GM21529 (cell line): ENCODE results near the gene PDCD7.
"Not testable (repeated sequence)": the region's sequence is repeated elsewhere in the genome, so short reads cannot be mapped to it uniquely, and the experiment has no call there.

Source experiments
- ATAC-seq: cut with Tn5 transposase; IDR thresholded peaks from one replicate; pipeline ENCODE4 v1.9.1; 2021; ENCODE audit not compliant: unreplicated experiment

Gene PDCD7

DNA sequence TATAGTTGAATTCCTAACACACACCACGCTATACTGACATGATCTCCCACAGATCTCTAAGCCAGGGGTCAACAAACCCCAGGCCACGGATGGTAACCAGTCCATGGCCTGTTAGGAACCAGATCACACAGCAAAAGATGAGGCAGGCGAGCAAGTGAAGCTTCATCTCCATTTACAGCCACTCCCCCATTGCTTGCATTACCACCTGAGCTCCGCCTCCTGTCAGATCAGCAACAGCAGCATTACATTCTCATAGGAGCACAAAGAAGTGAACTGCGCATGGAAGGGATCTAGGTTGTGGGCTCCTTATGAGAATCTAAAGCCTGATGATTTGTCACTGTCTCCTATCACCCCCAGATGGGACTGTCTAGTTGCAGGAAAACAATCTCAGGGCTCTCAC lies 2.7 kb downstream of the PDCD7 start:
- no peak for ATAC-seq

DNA sequence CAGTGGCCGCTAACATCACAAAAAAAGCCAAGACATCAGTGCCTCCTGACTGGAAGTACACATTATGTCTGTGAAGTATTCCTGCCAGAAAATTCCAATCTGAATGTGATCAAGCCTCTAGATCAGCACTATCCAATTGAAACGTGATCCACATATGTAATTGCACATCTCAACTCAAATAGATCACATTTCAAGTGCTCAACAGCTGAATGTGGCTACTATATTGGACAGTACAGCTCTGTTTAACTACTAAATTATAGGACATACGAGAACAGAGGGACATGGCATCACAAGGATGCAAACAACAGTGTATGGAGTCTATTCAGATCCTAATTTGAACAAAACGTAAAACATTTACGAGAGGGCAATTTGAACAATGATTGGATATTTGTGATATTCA lies 18.1 kb downstream of the PDCD7 start:
- ATAC-seq: no peak

DNA sequence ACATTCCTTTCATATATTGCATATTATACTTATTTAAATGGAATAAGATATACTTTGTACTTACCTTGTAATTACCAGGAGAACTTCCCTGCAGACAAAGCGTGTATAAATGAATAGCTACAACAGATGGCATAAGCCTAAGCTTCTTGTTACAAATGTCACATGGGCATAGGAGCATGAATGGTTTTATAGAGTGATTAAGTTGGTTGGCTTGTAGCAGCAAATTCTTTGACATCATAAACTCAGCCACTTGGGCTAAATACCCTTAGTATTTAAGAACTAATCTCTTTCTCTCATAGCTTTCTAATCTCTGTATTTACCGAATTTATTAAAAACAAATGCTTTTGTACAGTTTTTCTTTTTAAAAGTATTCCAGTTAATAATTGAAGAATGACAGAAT lies 18.5 kb downstream of the PDCD7 start, which contains the start of gene UBAP1L:
Gene UBAP1L, minus strand, starts transcription at position 115 of the 400 bp plus-strand sequence. CDS start 8,985 bp downstream, outside the sequence.
- ATAC-seq: no peak

DNA sequence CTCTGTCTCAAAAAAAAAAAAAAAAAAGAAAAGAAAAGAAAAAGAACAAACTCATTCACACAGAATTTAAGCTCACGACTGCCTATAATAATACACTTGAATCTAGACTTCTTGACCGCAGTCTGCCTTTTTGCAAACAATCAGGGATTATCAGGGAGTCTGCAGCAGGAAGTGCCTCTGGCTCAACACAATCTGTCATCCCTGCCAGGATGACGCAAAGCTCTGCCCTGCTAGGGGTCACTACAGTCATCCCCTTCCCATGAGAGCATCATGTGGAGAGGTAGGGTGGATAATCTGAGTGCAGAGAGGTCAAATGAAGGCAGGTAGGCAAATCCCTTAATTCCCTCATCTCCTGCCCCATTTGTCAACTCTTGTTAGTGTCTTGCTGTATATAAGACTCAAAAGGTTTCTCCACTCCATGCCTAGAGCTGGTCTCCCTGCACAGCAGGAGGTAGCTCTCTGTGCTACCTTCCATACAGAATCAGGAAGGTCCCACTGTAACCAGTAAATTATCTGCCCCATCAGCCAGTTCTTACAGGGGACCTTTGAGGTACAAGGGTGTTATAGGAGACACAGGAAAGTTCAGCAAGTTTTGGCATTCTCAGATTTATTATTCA lies 22.8 kb downstream of the PDCD7 start:
- no peak for ATAC-seq

DNA sequence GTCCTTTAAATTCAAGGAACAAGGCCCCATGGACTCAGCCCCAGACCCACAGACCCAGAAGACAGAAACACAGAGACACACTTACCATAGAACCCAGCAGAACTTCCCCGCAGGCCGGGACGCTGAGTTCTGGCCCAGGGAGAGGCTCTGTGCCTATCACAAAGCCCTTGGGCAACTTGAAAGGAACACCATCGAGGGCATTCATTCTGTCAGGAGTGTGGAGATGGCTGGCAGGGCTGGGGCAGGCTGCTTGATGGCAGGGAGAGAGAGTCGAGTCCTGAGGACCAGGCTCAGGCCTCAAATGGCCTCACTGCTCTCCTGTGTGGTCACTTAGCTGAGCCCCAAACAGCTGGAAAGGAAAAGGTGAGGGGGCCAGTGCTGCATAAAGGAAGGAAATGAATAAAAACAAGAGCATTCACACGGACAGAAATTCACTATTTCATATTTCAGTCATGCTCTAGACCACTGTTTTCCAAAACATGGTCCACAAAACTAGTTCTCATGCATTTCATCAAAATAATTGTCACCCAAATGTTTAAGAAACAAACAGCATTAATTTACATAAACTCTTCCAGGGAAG lies 27.5 kb downstream of the PDCD7 start:
- no peak for ATAC-seq

DNA sequence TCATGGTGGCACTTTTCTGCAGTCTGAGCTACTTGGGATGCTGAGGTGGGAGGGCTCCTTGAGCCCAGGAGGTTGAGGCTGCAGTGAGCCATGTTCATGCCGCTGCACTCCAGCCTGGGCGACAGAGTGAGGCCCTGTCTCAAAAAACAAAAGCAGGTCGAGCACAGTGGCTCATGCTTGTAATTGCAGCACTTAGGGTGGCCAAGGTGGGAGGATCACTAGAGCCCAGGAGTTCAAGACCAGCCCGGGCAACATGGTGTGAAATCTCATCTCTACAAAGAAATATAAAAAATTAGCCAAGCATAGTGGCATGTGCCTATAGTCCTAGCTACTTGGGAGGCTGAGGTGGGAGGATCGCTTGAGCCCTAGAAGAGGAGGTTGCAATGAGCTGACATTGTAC lies 28.6 kb downstream of the PDCD7 start:
- no peak for ATAC-seq

DNA sequence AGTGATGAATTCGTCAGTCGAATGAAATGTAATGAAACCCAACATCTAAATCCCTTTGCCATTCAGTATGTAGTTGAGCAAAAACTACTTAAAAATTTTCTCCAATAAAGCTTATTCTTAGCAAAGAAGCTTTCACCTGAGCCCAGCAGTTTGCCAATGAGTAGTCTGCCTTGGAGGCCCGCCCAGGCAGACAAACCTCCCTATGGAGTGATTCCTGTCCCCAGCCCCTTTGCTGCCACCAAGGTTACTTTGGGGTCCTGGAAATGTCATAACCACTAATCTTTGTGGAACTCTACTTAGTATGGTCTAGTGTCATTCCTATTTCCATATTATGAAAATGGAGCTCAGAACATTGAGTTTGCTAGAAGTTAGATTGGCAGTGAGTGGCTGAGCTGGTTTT lies 30.7 kb downstream of the PDCD7 start:
- no peak for ATAC-seq

DNA sequence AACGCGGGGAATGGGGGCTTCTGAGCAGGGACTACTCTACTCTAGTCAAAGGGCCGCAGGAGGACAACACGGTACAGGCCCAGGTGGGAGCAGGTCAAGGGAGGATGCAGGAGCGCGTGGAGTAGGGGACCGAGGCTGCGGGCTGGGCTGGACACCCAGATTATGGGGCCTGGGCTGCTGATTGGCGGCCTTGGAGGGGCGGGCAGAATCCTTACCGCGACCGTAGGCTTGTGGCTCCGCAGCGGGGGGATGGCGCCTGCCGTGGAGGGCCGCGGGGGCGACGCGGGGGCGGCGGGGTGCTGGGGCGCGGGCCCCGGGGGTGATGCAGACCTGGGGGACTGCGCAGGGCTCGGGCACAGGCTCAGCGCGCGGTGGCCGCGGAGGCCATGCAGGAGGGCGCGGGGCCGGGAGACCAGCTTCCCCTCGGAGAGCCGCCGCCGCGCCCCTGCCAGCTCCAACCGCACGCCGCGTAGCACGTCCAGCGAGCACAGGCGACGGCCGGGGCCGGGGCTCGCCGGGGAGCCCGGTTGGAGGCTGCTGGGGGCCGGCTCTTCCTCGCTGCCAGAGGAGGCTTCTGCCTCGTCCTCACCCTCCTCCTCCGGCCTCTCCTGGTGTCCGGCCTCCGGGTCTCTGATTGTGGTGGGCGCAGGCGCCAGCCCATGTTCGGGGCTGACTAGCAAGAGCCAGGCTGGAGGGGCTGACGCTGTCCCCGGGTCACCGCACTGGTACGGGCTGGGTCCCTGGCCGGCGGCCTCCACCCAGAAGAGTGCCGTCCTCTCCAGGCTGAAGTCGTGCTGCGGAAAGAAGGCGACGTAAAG lies 31.5 kb downstream of the PDCD7 start:
- no peak for ATAC-seq

DNA sequence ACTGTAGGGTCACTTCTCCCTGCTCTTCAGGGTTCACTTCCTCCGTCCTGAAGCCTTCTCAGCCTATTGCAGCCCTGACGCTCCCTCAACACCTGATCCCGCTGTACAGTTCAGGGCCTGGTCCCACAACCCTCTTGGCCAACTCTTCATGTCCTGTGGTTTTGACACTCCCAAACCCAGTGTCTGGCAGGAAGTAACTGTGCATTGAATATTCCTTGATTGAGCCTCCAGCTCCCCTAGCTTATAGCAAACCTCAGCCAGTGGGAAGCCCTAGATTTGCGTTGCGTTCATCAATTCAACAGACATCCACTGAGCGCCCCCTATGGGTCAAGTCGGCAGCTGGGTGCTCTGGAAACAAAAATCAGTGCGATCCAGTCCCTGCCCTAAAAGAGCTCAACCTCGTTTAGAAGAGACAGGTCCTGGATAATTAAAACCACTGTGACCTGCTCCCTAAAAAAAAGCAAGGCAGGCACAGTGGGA lies 32.2 kb downstream of the PDCD7 start:
- no peak for ATAC-seq

DNA sequence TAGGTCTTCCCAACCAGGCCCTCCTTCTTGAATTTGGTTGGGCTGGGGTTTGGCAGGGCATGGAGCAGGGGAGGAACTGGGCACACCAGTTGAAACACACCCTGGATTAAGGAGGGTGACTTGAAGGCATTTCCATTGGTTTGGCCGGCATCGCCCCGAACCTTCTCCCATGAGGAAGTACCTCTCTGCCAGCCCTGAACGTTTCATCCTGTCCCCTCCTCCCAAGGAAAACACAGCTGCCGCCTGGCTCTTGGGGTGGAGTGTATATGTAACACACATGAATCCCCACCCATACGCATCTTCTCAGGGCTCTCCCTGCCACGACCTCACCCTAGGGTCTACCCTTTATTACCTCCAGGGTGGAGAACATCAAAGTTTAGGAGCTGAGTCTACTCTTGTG lies 33.2 kb downstream of the PDCD7 start:
- no peak for ATAC-seq

DNA sequence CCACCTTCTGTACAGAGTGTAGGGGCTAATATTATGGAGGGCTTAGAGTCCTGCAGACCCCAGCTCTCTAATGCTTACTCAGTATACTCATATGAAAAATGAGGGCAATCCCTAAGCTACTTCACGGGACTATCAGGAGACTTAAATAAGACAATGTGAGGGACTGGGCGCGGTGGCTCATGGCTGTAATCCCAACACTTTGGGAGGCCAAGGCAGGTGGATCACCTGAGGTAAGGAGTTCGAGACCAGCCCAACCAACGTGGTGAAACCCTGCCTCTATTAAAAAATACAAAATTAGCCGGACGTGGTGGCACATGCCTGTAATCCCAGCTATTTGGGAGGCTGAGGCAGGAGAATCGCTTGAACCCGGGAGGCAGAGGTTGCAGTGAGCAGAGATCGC lies 33.8 kb downstream of the PDCD7 start:
- not testable (repeated sequence) for ATAC-seq

DNA sequence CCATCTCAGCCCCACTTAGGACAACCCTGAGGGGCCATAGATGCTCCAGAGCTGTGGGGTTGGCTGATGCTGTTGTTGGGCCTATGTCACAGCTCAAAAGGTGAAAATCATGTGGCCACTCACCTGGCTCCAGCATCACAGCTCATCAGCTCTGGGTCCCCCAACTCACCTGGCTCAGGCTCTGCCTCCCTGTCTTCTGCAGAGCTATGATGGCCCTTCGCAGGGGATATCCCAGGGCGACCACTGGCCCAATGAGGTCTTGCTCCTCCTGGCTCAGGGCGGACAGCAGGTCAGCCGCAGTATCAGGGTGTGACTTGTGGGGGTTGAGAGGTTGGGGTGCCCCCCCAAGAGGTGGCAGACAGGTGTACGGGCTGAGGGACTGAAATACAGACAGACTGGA lies 34.3 kb downstream of the PDCD7 start:
- no peak for ATAC-seq

DNA sequence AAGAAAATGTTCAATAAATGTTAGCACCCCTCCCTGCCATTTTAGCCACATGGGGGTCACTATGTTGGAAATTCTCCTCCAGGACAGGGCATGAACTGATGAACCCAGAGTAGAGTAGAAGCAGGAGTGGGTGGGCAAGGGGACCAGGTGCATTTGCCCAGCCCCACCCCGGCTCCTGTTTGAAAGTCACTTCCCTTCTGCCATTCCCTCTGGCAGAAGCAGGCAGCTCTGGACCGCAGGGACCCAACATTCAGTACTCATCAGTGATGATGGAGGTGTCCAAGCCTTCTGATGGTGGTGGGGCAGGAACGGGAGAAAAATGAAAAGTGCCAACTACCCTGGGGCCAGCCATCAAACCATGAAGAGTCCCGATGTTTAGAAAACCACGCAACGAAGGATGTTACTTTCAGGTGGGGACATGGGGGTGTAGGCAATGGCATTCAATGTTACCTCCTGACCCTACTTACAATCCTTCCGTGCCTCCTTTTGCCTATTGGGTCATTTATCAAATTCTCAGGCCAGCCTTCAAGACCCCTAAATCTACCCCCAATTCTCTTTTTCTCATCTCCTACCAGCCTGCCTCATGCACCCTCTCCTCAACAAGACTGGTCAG lies 35.9 kb downstream of the PDCD7 start:
- ATAC-seq: no peak

DNA sequence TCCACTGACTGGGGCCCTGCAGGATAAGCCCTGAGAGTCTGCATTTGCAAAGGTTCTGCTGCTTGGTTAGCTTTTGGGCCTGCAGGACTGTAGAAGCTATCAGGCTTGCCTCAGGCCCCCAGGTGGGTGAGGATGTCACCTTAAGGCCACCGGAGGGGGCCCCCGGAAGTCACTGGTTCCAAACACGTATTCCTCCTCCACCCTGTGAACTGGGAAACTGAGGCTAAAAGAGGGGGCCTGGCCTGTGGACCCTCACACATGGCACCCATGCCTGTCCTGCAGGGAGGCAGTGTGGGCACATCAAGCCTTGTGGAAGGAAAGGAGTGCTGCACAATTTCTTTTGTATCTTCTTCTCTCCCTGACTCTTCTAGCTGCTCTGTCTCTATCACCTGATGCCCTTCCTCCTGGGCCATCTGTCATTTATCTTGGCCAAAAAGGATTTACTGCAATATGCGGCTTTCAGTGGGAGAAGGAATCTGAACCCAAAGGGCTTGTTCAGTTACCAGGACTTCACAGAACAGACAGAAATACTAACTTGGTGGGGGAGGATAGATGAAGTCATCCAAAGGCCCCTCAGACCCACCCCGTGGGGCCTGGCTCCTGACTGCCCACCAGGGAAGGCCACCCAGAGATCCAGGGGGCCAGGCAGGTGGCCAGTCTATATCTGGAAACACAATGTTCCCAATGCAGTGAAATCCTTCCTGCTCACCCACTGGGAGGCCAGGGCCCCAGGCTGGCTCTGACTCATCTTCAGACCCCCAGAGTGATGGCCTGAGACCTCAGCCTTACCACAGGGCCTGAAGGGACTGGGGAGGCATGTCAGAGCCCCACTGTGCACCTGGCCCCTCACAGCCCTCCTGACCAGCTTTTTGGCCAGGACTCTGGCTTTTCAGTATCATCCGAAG lies 36.9 kb downstream of the PDCD7 start:
- no peak for ATAC-seq

DNA sequence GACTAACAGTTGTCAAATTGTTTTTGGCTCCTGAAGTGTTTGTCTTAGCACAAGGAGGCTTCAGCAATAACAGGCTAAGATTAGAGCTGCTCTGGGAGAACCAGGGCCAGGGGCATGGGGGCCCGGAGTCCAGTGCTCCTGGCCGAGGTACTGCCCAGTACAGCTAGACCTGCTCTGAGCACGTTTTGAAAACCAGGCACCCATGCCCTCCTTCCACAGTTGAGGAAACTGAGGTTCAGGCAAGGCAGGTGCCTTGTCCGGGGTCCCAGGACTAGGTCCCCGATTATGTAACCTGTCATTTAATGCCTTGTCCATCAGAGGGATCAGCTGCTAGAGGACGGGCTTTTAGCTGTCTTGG lies 37.9 kb downstream of the PDCD7 start:
- ATAC-seq: no peak

DNA sequence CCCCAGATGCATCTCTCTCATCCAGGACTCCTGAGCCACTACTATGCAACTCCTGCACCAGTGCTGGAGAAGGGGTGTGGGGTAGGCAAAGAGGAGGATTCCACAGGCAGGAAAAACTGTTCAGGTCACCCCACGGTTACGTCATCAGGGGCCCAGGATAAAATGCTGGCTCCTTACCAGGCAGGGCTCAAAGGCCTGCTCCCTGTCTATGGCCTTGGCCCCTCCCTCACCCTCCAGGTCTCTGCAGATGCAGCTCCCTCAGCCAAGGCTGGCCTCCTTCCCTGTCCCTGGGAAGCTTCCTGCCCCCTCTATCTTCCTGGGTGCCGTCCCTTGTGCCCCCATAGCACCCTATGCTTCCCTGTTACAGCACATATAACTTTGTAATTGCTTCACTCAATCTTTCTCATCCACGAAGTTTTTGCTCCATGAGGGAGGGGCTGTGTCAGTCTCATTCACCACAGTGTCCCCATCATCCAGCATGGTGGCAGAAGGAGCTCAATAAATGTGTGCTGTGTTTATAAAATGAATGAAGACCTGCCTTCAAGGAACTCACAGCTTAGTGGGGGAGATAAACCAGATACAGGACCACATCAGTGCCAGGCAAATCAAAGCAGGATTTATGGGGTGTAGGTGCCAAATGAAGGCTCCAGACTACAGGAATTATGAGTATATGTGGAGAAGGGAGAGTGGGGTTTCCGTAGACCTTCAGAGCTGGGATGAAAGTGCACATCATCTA lies 38.4 kb downstream of the PDCD7 start:
- no peak for ATAC-seq

DNA sequence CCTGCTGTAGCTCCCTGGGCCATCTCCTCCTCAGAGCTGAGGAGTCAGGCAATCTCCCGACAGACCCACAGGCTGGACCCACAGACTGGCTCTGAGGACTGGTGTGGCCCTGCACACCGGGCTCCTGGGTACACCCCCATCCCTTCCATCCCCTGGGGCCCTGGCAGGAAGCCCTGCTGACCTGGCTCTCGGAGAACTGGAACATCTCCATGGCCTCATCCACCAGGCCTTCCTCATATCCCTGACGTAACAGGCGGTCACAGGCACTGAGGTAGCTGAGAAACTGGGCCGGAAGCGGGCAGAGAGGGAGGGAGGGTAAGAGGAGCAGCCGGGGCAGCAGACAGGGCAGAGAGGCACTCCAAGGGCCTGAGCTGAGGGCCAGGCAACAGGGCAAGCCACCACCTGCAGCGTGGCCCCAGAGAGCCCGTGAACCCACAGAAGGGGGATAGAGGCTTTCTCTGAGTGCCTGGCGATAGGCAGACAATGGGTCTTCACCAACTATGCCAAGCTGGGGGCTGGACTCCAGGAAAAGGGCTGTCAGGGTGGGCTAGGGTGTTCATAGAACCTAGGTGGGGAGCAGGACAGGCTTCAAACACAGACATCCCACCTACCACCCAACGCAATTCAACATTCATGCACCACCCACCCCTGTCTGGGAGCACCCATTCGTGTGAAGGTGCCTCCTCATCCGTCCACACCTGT lies 39.2 kb downstream of the PDCD7 start:
- no peak for ATAC-seq

DNA sequence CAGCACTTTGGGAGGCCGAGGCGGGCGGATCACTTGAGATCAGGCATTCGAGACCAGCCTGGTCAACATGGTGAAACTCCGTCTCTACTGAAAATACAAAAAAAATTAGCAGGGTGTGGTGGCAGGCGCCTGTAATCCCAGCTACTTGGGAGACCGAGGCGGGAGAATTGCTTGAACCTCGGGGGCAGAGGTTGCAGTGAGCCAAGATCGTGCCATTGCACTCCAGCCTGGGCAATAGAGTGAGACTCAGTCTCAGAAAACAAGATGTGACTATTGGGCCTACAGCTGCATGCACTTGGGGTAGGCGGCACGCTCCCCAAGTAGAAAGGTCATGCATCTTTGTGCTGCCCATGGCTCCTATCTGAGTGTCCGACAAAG lies 39.8 kb downstream of the PDCD7 start:
- ATAC-seq: not testable (repeated sequence)
